GM12891 (cell line): ENCODE data around the gene SLC17A5.

Source experiments
- DNase-seq: peaks from one replicate; pipeline ENCODE4 v3.0.0; 2011; ENCODE audit warnings: low spot score; ENCODE audit not compliant: insufficient read length
- FAIRE-seq: peaks from 2 replicates; lab custom pipeline; 2011; peaks lifted over from hg19 to GRCh38; lab: Jason Lieb, UNC
- PAX5 ChIP-seq: IDR thresholded peaks from 2 replicates; pipeline ENCODE4 v1.6.1; 2011; ENCODE audit warnings: low read length, moderate library complexity, mild to moderate bottlenecking; ENCODE audit not compliant: insufficient read depth, severe bottlenecking
- POLR2A ChIP-seq: IDR thresholded peaks from 2 replicates; pipeline ENCODE4 v1.6.1; 2011; ENCODE audit warnings: low read depth, low read length, control low read depth
- POLR2AphosphoS5 ChIP-seq: IDR thresholded peaks from 2 replicates; pipeline ENCODE4 v1.6.1; 2011; ENCODE audit warnings: low read depth, low read length, control low read depth
- POU2F2 ChIP-seq: IDR thresholded peaks from 2 replicates; pipeline ENCODE4 v1.6.1; 2011; ENCODE audit warnings: low read depth, mild to moderate bottlenecking, control low read depth, low read length, moderate library complexity
- SPI1 ChIP-seq: IDR thresholded peaks from 2 replicates; pipeline ENCODE4 v1.6.1; 2011; ENCODE audit warnings: low read depth, low read length, control low read depth
- TAF1 ChIP-seq: IDR thresholded peaks from 2 replicates; pipeline ENCODE4 v1.6.1; 2011; ENCODE audit warnings: low read depth, low read length, control low read depth

The SLC17A5 gene

GRCh38 chr6:73648166-73648565 lies 5.6 kb downstream of the SLC17A5 start:
- FAIRE-seq = no peak
- no peak for TF ChIP-seq SPI1
- no peak for DNase-seq

GRCh38 chr6:73644941-73645591 lies 8.7 kb downstream of the SLC17A5 start:
- no peak for FAIRE-seq
- TF ChIP-seq SPI1 = no peak
- no peak for DNase-seq

- FAIRE-seq = no peak
- DNase-seq = no peak
- no peak for TF ChIP-seq SPI1
- TF ChIP-seq POLR2A = no peak
- no peak for TF ChIP-seq TAF1
- TF ChIP-seq POLR2AphosphoS5 = no peak
- TF ChIP-seq POU2F2 = no peak
- TF ChIP-seq PAX5 = no peak
These were observed 9.8 kb downstream of the SLC17A5 start for GRCh38 chr6:73644030-73644429.

- no peak for FAIRE-seq
- TF ChIP-seq SPI1 (no peak), POU2F2 (no peak), PAX5 (no peak), POLR2AphosphoS5 (no peak), TAF1 (no peak), POLR2A (no peak)
- no peak for DNase-seq
These were observed 11.3 kb downstream of the SLC17A5 start for GRCh38 chr6:73642530-73642929.

- DNase-seq (no peak), FAIRE-seq (no peak)
These were observed 13.5 kb downstream of the SLC17A5 start for GRCh38 chr6:73640179-73640750.

GRCh38 chr6:73639040-73639439 lies 14.8 kb downstream of the SLC17A5 start:
- DNase-seq (no peak), FAIRE-seq (no peak)
- TF ChIP-seq POLR2AphosphoS5 (no peak), SPI1 (no peak), PAX5 (no peak), TAF1 (no peak), POU2F2 (no peak), POLR2A (no peak)

More at GRCh38 chr6:73640179-73640750, 13.5 kb downstream of the SLC17A5 start:
- TF ChIP-seq PAX5 (no peak), POLR2AphosphoS5 (no peak), POU2F2 (no peak), POLR2A (no peak), TAF1 (no peak), SPI1 (no peak)

- DNase-seq (no peak), FAIRE-seq (peak; percentile 9)
- TF ChIP-seq TAF1 (no peak), PAX5 (no peak), POLR2AphosphoS5 (no peak), POLR2A (no peak), POU2F2 (no peak), SPI1 (no peak)
These were observed 16.4 kb downstream of the SLC17A5 start for GRCh38 chr6:73637404-73637803.

- TF ChIP-seq PAX5 (no peak), POU2F2 (no peak), SPI1 (no peak), POLR2AphosphoS5 (no peak), TAF1 (no peak), POLR2A (no peak)
- FAIRE-seq = no peak
- DNase-seq = no peak
These were observed 17.7 kb downstream of the SLC17A5 start for GRCh38 chr6:73636048-73636447.

- FAIRE-seq (no peak), DNase-seq (no peak)
- TF ChIP-seq POLR2AphosphoS5 (no peak), TAF1 (no peak), PAX5 (no peak), POU2F2 (no peak), SPI1 (no peak), POLR2A (no peak)
These were observed 21.4 kb downstream of the SLC17A5 start for GRCh38 chr6:73632346-73632745.

GRCh38 chr6:73631849-73632248 lies 21.9 kb downstream of the SLC17A5 start:
- FAIRE-seq (no peak), DNase-seq (no peak)
- no peak for TF ChIP-seq TAF1
- no peak for TF ChIP-seq POU2F2
- TF ChIP-seq SPI1 = no peak
- no peak for TF ChIP-seq POLR2A
- TF ChIP-seq POLR2AphosphoS5 = no peak
- TF ChIP-seq PAX5 = no peak
